ENCODE results near the gene VPS51.

- no peak for TF ChIP-seq CTCF (IDR thresholded peaks at IDR 0.05)
- TF ChIP-seq POLR2A (IDR thresholded peaks at IDR 0.05; ENCODE audit: low read depth), result no peak
- TF ChIP-seq POLR2AphosphoS5 (IDR thresholded peaks at IDR 0.05), result no peak
These were observed 24.8 kb downstream of the VPS51 start for GRCh38 chr11:65120831-65121230.

All from esophagus muscularis mucosa (tissue), 3 donors.